ENCODE measurements around the gene PRPF8.

PRPF8 gene

DNA sequence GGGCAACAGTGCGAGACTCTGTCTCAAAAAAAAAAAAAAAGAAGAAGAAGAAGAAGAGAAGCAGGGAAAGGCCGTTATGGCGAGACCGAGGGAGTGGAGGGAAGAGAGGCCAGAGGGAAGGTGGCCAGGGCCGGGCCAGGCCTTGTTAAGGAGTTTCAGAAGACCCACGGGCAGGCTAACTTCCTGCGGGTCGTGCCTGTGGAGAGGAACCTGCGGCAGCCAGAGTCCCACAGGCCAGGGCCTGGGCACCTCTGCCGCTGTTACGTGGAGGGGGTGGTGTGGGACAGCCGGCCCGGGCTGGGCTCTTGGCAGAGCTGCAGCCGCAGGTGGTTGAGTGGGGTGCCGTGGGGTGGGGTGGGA is 45.3 kb upstream of the PRPF8 start:
- TF ChIP-seq, protein P1, sequence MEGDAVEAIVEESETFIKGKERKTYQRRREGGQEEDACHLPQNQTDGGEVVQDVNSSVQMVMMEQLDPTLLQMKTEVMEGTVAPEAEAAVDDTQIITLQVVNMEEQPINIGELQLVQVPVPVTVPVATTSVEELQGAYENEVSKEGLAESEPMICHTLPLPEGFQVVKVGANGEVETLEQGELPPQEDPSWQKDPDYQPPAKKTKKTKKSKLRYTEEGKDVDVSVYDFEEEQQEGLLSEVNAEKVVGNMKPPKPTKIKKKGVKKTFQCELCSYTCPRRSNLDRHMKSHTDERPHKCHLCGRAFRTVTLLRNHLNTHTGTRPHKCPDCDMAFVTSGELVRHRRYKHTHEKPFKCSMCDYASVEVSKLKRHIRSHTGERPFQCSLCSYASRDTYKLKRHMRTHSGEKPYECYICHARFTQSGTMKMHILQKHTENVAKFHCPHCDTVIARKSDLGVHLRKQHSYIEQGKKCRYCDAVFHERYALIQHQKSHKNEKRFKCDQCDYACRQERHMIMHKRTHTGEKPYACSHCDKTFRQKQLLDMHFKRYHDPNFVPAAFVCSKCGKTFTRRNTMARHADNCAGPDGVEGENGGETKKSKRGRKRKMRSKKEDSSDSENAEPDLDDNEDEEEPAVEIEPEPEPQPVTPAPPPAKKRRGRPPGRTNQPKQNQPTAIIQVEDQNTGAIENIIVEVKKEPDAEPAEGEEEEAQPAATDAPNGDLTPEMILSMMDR (IDR thresholded peaks at IDR 0.05; ENCODE audit: borderline replicate concordance, insufficient read depth, low read depth, low read length), result no peak
- H3K4me3 ChIP-seq (ENCODE audit: low read depth, low read length), result no peak overlapping the region

DNA sequence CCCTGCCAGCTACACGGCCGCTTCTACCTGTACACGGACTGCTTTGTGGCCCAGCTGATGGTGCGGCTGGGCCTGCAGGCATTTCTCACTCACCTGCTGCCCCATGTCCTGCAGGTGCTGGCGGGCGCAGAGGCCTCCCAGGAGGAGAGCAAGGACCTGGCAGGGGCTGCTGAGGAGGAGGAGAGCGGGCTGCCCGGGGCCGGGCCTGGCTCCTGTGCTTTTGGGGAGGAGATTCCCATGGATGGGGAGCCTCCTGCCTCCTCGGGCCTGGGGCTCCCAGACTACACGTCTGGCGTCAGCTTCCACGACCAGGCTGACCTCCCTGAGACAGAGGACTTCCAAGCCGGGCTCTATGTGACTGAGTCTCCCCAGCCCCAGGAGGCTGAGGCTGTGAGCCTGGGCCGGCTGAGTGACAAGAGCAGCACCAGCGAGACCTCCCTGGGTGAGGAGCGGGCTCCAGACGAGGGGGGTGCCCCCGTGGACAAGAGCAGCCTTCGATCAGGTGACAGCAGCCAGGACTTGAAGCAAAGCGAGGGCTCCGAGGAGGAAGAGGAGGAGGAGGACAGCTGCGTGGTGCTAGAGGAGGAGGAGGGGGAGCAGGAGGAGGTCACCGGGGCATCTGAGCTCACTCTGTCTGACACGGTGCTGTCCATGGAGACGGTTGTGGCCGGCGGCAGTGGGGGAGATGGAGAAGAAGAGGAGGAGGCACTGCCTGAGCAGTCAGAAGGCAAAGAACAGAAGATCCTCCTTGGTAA is 43.4 kb upstream of the PRPF8 start:
- TF ChIP-seq, protein P1 (IDR thresholded peaks at IDR 0.05; ENCODE audit: borderline replicate concordance, insufficient read depth, low read depth, low read length), result no peak
- no peak overlapping the region for H3K4me3 ChIP-seq (ENCODE audit: low read depth, low read length)

DNA sequence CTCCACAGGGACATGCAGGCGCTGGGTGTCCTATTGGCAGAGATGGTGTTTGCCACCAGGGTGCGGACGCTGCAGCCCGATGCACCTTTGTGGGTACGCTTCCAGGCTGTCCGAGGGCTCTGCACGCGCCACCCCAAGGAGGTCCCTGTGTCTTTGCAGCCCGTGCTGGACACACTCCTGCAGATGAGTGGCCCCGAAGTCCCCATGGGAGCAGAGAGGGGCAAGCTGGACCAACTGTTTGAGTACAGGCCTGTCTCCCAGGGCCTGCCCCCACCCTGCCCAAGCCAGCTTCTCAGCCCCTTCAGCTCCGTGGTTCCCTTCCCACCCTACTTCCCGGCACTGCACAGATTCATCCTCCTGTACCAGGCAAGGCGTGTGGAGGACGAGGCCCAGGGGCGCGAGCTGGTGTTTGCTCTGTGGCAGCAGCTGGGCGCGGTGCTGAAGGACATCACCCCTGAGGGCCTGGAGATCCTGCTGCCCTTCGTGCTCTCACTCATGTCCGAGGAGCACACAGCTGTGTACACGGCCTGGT is 42.7 kb upstream of the PRPF8 start:
- TF ChIP-seq, protein P1 (IDR thresholded peaks at IDR 0.05; ENCODE audit: borderline replicate concordance, insufficient read depth, low read depth, low read length), result no peak
- H3K4me3 ChIP-seq (ENCODE audit: low read depth, low read length), result no peak overlapping the region

DNA sequence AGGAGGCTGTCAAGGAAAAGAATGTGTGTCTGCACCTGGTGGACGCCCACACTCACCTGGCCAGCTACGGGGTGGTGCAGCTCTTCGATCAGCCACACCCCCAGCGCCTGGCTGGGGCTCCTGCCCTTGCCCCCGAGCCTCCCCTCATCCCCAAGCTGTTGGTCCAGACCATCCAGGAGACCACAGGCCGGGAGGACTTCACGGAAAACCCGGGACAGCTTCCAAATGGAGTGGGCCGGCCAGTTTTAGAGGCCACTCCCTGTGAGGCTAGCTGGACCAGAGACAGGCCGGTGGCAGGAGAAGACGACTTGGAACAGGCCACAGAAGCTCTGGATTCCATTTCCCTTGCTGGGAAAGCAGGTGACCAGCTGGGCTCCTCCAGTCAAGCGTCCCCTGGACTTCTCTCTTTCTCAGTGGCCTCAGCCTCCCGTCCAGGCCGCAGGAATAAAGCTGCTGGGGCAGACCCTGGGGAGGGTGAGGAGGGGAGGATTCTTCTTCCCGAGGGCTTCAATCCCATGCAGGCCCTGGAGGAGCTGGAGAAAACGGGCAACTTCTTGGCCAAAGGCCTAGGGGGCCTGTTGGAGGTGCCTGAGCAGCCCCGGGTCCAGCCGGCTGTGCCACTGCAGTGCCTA is 42.1 kb upstream of the PRPF8 start:
- H3K4me3 ChIP-seq (ENCODE audit: low read depth, low read length), result no peak overlapping the region

DNA sequence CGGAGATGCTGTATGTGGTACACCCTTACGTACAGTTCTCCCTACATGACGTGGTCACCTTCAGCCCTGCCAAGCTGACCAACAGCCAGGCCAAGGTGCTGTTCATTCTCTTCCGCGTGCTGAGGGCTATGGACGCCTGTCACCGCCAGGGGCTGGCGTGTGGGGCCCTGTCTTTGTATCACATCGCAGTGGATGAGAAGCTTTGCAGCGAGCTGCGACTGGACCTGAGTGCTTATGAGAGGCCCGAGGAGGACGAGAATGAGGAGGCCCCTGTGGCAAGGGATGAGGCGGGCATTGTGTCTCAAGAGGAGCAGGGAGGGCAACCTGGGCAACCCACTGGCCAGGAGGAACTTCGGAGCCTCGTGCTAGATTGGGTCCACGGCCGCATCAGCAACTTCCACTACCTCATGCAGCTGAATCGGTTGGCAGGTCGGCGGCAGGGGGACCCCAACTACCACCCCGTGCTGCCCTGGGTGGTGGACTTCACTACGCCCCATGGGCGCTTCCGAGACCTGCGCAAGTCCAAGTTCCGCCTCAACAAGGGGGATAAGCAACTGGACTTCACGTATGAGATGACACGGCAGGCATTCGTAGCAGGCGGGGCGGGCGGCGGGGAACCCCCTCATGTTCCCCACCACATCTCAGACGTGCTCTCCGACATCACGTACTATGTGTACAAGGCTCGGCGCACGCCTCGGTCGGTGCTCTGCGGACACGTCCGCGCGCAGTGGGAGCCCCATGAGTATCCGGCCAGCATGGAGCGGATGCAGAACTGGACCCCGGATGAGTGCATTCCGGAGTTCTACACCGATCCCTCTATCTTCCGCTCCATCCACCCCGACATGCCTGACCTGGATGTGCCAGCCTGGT is 41.2 kb upstream of the PRPF8 start:
- peak overlapping the region; percentile 88 for H3K4me3 ChIP-seq (ENCODE audit: low read depth, low read length)
- TF ChIP-seq, protein P1 (IDR thresholded peaks at IDR 0.05; ENCODE audit: borderline replicate concordance, insufficient read depth, low read depth, low read length), result no peak

More for the DNA sequence above, 42.1 kb upstream of the PRPF8 start:
- TF ChIP-seq, protein P1 (IDR thresholded peaks at IDR 0.05; ENCODE audit: borderline replicate concordance, insufficient read depth, low read depth, low read length), result no peak

DNA sequence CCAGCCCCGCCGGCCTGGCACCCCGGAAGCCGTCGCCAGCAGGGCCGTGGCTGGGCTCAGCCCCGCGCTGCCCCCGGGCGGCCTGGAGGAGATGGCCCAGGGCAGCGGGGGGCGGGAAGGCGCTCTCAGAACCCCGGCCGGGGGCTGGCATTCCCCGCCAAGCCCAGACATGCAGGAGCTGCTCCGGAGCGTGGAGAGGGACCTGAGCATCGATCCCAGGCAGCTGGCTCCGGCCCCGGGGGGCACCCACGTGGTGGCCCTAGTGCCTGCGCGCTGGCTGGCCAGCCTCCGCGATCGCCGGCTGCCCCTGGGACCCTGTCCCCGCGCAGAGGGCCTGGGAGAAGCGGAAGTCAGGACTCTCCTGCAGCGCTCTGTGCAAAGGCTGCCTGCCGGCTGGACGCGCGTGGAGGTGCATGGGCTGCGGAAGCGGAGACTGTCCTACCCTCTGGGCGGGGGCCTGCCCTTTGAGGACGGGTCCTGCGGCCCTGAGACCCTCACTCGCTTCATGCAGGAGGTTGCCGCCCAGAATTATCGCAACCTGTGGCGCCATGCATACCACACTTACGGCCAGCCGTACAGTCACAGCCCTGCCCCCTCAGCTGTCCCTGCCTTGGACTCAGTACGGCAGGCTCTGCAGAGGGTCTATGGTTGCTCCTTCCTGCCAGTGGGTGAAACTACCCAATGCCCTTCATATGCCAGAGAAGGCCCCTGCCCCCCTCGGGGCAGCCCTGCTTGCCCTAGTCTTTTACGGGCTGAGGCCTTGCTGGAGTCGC is 40.4 kb upstream of the PRPF8 start:
- TF ChIP-seq, protein P1 (IDR thresholded peaks at IDR 0.05; ENCODE audit: borderline replicate concordance, insufficient read depth, low read depth, low read length), result no peak
- peak overlapping the region; percentile 88 for H3K4me3 ChIP-seq (ENCODE audit: low read depth, low read length)
